ENCODE measurements around the gene TFPI2.

The TFPI2 gene

DNA sequence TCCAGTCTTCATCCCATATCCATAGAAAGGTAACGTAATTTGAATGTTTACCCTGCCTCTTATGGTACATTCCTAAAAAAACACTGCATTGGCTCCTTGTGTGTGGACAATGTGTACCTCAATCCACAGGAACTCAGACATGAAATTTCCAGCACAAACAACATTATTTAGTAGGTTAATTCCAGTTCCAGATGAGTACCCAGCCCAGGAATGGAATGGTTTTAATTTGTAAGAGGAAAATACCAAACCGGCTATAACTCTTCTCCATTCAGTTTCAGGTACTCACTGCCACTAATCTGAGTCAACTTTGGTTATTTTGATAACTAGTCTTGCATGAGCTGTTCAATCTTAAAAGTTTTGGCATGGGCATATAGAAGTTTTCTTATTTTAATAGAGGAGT, 39.0 kb downstream of the TFPI2 start:
- DNase-seq, result no peak

DNA sequence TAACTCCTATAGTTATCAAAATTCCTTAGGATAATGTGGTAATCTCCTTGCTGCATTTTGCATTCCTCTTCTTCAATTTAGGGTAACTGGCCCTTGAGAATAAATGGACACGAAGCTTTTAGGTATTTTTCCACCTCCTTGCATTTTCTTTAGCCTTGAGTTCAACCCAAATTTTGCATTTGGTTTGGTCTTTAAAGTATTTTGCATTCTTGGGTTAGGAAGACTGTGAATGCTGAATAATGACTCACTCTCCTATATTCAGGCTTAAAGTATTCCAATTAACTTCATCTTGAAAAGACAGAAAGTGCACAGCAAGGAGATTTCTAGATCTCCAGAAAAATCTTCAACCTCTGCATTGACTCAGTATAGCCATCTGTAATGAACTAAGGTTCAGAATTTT, 47.3 kb downstream of the TFPI2 start:
- DNase-seq, result no peak

DNA sequence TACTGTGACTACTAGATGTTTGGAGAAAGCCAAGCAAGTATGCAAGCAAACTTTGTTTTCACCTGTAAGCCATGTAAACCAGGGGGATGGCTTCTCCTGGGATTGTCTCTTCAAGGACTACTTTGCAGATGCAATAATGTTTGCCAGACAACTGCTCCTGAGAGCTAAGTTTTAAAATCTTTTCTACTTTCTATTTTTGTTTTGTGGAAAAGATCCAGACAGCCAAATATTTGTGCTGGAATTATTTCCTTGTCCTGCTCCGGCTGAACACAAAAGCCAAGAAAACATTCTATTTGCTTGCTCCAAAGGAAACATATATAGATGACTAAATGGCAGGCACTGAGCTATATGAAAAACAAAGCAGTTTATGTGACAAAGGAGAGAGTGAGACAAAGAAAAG, 51.6 kb downstream of the TFPI2 start:
- no peak for DNase-seq

DNA sequence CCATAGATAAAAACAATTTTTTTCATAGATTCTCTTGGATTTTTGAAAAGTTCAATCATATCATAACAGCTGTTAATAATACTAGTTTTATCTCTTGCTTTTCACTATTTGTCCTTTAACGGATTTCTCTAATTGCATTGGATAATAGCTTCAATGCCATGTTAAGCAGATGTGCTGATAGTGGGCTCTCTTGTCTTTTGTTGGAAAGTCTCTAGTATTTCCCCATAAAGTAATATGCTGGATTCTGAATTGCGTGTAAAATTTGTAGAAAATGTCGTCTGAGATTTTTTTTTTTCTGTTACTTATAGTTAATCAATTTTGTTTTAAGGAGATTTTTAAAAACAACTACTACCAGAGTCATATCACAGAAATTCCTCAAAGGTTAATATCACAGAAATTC, 53.3 kb downstream of the TFPI2 start:
- no peak for DNase-seq

GRCh38 chr7:93836116-93836515, 54.4 kb downstream of the TFPI2 start:
- DNase-seq, result no peak

GRCh38 chr7:93835702-93836101, 54.9 kb downstream of the TFPI2 start:
- no peak for DNase-seq
